NCI-H345 treated with DMSO at 0.1 percent for 48 hours (cell line): ENCODE measurements around the gene SNAI1.
"Not testable (repeated sequence)": the region's sequence is repeated elsewhere in the genome, so short reads cannot be mapped to it uniquely, and the experiment has no call there.

Source experiments
- DNase-seq: peaks from one replicate; lab custom pipeline; 2025; ENCODE audit not compliant: unreplicated experiment; lab: John Stamatoyannopoulos, UW

The SNAI1 gene

DNA sequence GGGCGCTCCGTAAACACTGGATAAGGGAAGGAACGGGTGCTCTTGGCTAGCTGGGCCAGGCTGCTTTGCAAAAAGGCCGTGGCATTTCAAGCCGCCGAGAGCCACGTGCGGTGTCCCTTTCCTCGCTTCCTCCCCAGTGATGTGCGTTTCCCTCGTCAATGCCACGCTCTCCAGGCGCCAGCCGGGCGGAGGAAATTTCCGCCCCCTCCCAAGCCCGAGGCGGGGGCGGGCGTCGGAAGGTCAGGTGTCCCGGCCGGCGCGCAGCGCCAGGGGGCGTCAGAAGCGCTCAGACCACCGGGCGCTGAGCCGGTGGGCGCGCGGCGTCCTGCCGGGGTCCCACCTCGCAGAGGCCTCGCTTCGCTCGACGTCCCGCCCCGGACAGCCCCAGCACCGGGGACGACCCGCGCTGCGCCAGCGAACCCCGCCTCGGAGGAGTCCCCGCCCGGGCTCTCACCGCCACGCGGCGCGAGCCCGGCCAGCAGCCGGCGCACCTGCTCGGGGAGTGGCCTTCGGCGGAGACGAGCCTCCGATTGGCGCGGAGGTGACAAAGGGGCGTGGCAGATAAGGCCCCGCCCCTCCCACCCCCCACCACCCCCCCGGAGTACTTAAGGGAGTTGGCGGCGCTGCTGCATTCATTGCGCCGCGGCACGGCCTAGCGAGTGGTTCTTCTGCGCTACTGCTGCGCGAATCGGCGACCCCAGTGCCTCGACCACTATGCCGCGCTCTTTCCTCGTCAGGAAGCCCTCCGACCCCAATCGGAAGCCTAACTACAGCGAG is at the start of gene SNAI1:
SNAI1 (plus strand) TSS at position 635 of the 777 bp plus-strand sequence; CDS start at position 715, 80 bp downstream.
- peak; percentile 85 for DNase-seq

DNA sequence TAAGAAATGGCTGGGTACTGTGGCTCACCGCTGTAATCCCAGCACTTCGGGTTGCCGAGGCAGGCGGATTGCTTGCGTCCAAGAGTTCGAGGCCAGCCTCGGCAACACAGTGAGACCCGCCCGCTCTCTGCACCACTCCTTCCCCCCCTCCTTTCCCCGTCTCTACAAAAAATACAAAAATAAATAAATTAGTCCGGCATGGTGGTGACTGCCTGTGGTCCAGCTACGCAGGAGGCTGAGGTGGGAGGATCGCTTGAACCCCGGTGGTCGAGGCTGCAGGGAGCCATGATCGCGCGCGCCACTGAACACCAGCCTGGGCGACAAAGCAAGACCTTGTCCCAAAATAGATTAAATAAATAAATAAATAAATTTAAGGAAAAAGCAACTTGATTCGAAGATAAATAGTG is 47.0 kb upstream of the SNAI1 start:
- no peak for DNase-seq

- peak; percentile 87 for DNase-seq
These were observed 46.4 kb upstream of the SNAI1 start, which contains the start of gene RNF114 for GRCh38 chr20:49936153-49937026. Gene RNF114 (plus strand): TSS chr20:49936397. CDS start chr20:49936413, 16 bp downstream.

DNA sequence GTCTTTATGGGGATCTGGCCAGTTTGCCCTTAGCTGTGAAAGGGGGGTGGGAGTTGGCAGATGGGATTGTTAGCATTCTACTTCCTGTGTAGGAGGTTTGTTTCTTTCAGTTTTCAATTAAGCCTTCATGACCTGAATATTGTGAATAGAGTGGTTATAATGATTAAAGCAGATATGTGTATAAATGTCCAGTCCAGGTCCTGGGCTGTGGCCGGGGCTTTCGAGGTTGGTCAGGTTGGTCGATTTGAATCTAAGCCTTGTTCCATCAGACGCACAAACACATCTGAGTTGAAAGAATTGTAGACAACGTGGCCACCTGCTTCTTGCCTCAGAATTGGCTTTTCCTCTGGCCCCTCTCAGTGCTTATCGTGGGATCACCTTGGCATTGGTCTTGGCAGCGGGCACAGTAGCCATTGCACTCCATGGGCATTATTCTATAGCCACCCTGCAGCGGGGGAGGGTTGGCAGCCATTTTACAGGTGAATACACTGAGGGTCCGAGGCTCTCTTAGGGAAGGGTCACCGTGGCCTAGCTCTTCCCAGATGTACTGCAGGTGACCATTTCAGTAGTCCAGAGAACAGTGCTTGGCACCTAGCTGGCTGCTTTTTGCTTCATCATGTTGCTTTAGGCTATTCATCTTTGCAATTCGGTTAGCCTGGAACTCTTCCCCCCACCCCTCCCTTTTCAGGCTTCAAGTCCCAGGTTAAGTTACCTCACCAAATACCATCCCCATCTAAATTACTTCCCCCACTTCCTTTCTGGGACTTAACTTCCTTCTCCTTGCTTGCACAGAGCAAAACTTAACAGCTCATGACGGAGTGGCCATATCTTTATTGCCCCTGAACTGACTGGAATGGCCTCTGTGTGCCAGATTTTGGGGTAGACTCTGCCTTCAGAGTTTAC is 45.5 kb upstream of the SNAI1 start:
- no peak for DNase-seq

- DNase-seq: no peak
These were observed 44.3 kb upstream of the SNAI1 start for GRCh38 chr20:49938173-49939163.

DNA sequence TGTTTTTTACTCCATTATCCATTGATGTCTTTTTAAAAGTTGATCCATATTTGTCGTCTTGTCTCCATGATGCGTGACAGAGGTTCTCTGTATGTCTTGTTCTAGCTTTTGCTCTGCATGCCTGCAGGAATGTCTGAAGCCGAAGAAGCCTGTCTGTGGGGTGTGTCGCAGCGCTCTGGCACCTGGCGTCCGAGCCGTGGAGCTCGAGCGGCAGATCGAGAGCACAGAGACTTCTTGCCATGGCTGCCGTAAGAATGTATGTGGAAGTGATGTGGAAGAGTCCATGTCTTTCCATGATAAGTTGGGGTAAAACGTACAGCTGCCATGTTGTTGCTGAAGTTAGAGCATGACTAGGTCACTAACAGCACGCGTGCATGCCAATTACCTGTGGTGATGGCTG is 41.3 kb upstream of the SNAI1 start:
- DNase-seq: no peak

GRCh38 chr20:49942303-49942702 is 40.5 kb upstream of the SNAI1 start:
- DNase-seq: no peak

GRCh38 chr20:49942942-49943341 is 39.8 kb upstream of the SNAI1 start:
- DNase-seq: no peak

GRCh38 chr20:49945306-49945700 is 37.5 kb upstream of the SNAI1 start:
- no peak for DNase-seq

- no peak for DNase-seq
These were observed 36.9 kb upstream of the SNAI1 start for GRCh38 chr20:49945701-49946477.

GRCh38 chr20:49948178-49948577 is 34.6 kb upstream of the SNAI1 start:
- DNase-seq: no peak

- no peak for DNase-seq
These were observed 33.8 kb upstream of the SNAI1 start for GRCh38 chr20:49948809-49949507.

DNA sequence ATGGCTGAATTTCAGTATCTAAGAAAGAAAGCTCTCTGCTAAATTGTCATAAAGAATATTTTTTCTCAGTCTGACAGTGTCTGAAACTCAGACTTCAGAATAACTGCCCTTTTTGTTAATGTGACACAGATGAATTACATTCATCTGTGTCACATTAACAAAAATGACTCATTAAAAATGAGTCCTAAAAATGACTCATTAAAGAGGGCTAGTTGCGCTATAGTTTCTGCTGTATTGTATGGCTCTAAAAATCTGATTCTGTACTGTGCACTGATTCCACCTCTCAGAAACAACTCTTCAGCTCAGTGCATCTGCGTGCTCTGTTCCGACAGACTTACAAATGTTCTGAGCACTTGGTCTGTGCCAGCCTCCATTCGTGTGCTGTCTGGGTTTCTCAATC is 31.6 kb upstream of the SNAI1 start:
- DNase-seq: no peak

GRCh38 chr20:49955167-49955566 is 27.6 kb upstream of the SNAI1 start:
- no peak for DNase-seq

GRCh38 chr20:49955830-49956396 is 26.9 kb upstream of the SNAI1 start:
- not testable (repeated sequence) for DNase-seq

- no peak for DNase-seq
These were observed 26.1 kb upstream of the SNAI1 start for GRCh38 chr20:49956689-49957088.

DNA sequence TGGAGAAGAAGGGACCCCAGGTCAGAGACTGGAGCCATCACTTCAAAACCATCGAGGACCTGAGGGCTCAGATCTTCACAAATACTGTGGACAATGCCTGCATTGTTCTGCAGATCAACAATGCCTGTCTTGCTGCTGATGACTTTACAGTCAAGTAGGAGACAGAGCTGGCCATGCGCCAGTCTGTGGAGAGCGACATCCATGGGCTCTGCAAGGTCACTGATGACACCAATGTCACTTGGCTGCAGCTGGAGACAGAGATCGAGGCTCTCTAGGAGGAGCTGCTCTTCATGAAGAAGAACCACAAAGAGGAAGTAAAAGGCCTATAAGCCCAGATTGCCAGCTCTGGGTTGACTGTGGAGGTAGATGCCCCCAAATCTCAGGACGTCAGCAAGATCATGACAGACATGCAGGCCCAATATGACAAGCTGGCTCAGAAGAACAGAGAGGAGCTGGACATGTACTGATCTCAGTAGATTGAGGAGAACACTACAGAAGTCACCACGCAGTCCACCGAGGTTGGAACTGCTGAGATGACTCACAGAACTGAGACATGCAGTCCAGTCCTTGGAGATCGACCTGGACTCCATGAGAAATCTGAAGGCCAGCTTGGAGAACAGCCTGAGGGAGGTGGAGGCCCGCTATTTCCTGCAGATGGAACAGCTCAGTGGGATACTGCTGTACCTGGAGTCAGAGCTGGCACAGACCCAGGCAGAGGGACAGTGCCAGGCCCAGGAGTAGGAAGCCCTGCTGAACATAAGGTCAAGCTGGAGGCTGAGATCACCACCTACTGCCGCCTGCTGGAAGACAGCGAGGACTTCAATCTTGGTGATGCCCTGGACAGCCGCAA is 25.5 kb upstream of the SNAI1 start:
- not testable (repeated sequence) for DNase-seq
